GM19328 (cell line): ENCODE data around the gene KRT31.
"Not testable (repeated sequence)": the region's sequence is repeated elsewhere in the genome, so short reads cannot be mapped to it uniquely, and the experiment has no call there.

Experiments used
- ATAC-seq: cut with Tn5 transposase; IDR thresholded peaks from one replicate; pipeline ENCODE4 v1.9.1; 2021; ENCODE audit warnings: mild to moderate bottlenecking, moderate library complexity; ENCODE audit not compliant: unreplicated experiment

KRT31 gene

DNA sequence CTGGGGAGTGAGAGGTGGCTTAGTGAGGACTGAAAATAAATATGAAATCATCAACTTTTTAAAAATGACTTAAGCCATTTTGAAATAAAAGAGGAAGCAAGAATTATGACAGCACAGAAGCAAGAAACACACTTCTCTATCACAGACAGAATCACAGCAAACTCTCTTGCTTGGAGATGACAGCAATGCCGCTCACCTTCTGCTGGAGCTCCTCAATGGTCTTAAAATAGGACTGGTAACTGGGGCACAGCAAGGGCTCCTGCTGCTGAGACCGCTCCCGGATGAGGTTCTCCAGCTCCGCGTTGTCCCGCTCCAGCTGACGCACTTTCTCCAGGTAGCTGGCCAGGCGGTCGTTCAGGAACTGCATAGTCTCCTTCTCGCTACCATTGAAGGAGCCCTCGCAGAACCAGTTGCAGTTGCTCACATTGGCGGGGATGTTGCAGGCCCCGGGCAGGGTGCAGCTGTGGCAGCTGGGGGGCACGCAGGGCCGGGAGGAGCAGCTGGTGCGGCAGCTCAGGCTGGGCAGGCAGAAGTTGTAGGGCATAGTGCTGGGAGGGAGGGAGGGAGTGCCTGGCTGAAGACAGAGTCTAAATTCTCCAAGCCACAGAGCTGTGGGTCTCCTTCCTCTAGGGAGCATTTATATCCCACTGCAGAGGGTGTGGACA is at the start of gene KRT31:
Gene KRT31 (minus strand): TSS at position 613 of the 665 bp plus-strand sequence. CDS start 69 bp downstream, at position 544.
- ATAC-seq = no peak

DNA sequence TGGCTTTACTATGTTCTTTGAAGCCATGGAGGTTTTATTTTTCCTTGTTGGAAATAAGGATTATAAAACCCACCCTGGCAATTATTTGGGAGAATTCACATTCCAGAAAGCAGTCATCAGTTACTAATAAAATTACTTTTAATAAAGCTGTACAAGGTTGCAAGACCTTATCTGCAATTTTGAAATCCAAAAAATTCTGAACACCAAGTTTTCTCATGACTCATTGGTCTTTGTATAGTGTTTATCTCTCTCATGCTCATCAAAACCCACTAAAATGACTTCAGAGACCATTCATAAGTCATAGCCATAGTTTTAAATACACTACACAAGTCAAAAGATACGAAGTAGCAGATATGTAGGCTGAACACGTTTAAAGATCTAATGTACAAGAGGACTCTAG is 49.4 kb upstream of the KRT31 start:
- ATAC-seq = no peak

DNA sequence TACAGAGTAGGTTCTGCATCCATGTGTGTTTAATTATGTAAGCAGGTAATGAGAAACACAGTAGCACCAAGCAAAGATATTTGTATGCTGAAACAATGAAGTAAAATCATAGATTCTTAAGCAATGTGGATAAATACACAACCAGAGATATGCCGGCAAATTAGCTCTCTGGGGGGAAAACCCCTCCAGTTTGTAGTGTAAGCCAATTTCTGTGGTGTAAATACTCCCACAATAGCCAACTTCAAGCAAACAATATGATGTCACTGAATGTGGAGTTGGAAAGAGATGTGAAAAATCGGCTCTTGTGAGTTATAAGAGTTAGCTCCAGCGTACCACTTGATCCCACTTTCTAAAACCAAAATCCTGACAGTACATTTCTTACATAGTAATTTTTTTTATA is 47.2 kb upstream of the KRT31 start:
- ATAC-seq = no peak

DNA sequence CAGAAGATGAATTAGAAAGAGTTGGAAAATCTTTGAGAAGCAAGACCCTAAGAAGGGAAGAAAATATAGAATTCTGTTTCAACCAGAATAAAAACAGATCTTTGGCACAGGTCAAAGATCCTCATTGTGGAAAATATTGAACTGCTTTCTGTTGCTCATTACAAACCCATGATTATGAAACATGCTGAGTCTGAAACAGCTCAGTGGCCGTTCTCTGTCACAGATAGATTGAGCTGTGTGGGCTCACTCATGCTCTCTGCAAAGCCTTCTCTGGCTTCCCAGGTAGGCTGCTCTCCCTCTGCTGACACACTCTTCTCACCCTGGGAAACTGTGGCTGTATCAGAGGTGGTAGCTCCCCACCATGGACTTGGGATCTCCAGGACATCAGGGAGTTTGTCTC is 46.8 kb upstream of the KRT31 start:
- ATAC-seq = no peak

GRCh38 chr17:41442739-41443138 is 45.3 kb upstream of the KRT31 start:
- ATAC-seq = no peak

DNA sequence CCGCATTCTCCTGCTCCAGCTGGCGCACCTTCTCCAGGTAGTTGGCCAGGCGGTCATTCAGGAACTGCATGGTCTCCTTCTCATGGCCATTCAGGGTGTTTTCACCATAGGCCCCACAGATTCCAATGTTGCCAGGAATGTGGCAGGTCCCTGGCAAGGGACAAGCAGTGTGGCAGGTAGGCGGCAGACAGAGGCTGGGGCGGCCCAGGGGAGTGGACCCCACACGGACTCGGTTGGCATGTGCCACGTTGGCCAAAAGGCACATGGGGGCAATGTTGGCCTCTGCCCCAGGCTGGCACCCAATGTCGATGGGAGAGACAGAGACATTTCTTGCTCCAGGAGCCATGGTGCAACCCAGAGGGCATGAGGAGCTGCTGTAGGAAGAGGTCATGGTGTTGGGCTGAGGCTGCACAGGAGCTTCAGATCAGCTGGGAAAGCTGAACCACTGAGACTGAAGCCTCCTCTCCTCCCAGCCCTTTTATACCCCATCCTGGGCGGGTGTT is 43.2 kb upstream of the KRT31 start, which contains the start of gene KRT38:
Gene KRT38 (minus strand): TSS at position 453 of the 503 bp plus-strand sequence. CDS start 62 bp downstream, at position 391.
- no peak for ATAC-seq

DNA sequence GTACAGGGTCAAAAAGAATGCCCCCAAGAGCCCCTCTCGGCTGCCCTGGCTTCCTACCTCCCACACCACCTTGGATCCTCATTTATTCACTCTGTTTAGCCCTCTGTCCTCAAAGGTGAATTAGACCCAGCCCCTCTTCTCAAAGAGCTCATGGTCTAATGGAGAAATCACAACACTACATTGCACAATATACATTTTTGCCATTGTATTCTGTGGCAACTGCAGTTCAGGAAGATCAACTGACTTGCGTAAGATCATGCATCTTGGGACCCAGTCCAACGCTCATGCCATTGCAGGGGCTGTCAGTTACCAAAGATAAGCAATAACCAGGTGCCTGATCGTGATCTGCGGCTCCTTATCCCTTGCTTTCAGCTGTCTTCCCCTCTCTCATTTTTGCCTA is 42.0 kb upstream of the KRT31 start:
- ATAC-seq = no peak

DNA sequence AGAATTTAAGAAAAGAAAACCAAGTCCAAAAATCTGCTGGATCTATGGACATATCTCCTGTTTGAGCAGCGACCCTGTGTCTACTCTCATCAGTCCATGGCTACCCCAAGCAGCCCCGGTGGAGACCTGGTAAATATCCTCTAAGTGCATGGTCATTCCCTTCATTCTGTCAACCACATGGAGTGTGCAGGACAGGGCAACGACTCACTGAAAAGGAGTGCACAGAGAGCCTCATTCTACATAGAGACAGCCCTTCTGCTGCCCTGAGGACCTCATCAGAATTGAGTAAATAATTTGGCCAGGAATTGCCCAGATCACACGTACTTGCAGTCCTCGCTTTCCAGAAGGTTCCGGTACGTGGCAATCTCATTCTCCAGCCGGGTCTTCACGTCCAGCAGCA is 40.4 kb upstream of the KRT31 start:
- ATAC-seq = no peak

DNA sequence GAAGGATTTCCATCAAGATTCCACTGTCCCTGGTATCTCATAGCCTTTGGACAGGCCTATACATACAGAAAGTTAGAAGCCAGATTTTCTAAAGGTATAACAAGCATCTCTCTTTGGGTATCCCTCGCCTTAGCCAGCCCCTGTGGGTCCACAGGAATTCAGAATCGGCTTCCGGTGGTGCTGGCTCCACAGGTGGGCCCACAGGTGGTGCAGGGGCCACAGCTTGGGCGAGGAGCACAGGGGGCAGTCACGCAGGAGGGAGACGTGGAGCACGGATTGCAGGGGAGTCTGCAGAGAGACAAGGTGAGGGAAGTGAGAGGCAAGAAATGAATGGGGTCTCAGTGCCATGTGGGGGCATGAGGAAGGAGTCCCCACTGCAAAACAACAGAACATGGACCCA is 39.8 kb upstream of the KRT31 start:
- no peak for ATAC-seq

DNA sequence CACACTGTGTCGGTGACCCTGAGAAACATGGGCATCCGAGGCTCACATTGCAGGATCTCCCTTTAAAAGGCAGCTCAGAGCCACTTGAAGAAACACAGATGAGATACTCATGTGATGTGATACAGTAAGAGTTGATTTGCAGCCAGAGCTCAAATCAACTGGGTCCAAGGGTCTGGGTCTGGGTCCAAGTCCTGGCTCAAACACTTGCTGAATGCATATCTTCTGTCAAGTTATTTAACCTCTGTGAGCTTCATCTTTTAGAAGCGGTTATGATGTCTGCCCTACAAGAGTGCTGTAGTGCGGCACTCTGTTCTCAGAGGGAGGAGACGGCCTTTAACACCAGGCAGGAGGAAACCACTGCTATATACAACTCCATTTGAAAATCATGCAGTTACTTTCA is 37.0 kb upstream of the KRT31 start:
- ATAC-seq = no peak

DNA sequence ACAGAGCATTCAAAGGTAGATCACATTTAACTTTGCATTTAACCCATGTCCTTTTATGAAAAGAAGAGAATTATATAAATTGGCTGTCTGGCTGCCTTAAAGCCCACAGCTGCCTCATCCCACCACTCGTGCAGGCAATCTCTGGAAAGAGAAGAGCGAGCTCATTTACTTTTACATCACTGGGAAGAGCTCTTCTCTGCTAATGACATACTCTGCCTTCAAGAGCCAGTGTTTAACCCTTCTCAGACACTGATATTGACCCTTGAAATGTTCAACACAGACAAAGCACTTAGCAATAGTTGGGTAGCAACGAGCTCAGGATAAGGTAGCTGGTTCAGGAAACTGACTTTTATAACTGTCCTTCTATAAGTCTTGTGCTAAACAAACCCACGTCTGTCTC is 36.6 kb upstream of the KRT31 start:
- no peak for ATAC-seq

GRCh38 chr17:41433586-41433985 is 36.2 kb upstream of the KRT31 start:
- no peak for ATAC-seq

DNA sequence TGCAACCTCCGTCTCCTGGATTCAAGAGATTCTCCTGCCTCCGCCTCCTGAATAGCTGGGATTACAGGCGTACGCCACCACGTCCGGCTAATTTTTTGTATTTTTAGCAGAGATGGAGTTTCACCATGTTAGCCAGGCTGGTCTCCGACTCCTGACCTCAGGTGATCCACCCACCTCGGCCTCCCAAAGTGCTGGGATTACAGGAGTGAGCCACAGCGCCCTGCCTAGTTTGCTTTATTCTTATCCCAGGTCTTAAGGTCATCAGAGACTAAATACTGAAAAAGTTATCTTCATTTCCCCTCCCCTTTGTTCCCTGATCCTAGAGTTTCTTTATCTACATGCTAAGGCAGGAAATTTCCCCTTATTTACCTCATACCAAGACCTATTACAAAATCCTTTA is 33.0 kb upstream of the KRT31 start:
- ATAC-seq = not testable (repeated sequence)

- ATAC-seq = no peak
Observed at GRCh38 chr17:41429667-41430066, 32.3 kb upstream of the KRT31 start.

DNA sequence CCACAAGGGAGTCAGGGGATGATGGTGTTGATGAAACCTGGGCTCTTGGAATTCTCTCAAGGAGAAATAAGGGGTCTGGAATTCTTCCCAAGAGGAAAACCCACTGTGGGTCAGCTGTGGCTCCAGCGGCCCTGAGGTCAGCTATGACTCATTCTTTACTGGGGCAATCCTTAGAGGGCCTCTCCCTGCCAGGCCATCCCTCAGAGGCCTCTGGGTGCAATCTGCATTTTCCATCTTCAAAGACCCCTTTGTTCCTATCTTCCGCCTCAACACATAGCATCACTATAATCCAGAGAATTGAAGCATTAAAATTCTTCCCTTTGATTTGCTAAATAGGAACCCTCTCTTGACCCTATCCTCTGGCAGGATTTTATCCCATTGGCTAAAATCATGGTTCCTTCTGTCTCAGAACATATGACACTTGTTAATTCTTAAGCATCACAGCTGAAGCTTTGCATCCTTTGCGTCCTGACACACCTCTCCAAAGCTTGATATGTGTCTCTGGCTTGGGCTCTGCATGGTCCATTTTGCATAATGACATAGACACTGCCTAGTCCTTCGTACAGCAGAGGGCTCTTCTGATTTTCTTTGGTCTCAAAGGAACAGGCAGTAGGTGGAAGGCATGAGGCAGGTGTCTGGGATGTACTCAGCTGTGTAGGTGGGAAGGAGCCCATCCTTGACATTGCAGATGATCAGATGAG is 31.3 kb upstream of the KRT31 start:
- no peak for ATAC-seq

DNA sequence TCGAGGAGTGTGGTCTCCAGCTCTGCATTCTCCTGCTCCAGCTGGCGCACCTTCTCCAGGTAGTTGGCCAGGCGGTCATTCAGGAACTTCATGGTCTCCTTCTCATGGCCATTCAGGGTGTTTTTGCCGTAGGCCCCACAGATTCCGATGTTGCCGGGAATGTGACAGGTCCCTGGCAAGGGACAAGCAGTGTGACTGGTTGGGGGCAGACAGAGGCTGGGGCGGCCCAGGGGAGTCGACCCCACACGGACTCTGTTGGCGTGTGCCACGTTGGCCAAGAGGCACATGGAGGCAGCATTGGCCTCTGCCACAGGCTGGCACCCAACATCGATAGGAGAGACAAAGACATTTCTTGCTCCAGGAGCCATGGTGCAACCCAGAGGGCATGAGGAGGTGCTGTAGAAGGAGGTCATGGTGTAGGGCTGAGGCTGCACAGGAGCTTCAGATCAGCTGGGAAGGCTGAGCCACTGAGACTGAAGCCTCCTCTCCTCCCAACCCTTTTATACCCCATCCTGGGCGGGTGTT is 26.8 kb upstream of the KRT31 start, which contains the start of gene KRT37:
Gene KRT37 (minus strand): TSS at position 475 of the 525 bp plus-strand sequence. CDS start 62 bp downstream, at position 413.
- no peak for ATAC-seq

DNA sequence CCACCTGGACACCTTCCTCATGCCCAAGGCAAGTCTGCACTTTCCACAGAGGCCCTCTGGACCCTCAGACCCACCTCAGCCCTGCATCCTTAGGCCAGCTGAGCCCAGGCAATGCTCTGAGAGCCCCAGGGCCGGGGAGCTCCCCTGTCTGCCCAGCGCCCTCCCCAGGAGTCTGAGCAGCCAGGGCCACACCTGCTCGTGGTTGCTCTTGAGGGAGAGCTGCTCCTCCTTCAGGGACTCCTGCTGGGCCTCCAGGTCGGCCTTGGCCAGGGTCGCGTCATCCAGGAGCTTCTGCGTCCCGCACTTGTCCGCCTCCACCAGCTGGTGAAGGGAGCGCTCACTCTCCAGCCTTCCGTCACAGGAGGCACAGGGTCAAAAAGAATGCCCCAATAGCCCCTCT is 25.2 kb upstream of the KRT31 start:
- ATAC-seq = not testable (repeated sequence)

DNA sequence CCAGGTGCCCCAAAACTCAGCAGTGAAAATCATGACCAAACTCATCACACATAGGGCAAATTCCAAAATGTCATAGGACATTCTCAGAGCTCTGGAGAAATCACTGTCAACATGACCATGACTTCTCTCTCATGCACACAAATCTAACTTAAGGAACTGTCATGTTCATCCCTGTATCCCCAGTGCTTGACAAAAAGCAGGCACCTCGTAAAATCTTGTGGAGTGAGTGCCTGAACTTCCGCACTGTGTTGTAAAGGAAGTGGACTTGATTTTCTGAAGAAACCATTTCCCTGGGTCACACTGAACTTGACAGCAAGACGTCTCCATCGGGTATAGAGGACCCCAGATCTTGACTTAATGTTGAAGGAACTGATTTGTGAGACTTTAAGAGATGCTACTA is 24.2 kb upstream of the KRT31 start:
- ATAC-seq = no peak

DNA sequence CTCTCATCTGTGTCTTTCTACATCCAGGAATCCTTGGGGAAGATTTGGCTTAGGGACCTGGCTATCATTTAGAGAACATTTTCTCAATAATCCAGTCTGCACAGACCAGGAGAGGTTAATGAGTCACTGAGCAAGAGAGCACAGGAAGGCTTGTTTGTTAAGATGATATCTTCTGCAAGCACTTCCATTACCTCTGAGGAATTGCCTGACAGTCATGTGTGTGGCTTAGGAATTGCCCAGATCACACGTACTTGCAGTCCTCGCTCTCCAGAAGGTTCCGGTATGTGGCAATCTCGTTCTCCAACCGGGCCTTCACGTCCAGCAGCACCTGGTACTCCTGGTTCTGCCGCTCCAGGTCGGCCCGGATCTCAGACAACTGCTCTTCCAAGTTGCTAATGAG is 23.7 kb upstream of the KRT31 start:
- ATAC-seq = no peak

DNA sequence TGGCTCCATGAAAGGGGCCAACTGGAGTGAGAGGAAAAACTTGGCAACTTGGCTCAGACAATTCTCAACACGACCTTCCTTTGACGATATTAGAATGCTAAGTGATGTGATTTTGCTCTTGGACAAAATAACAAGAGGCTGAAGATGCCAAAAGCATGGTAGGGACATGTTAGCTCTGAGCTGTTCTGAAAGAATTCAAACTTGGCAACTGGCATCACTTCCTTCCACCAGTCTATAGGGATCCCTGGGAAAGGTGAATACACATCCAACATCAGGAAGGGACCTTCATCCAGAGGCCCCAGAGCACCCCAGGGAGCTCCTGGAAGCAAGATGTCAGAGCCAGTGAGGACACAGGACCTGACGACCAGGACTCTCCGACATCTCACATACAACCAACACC is 22.7 kb upstream of the KRT31 start:
- ATAC-seq = no peak

GRCh38 chr17:41419716-41420115 is 22.3 kb upstream of the KRT31 start:
- no peak for ATAC-seq
